SK-N-SH treated with all-trans-retinoic acid at 6 μM for 48 hours (cell line): Measurements from ENCODE around the gene GRM3.

ENCODE experiments used
- ATAC-seq: fragments of 200-7000 bp; cut with Tn5 transposase; 3 replicates; pipeline ENCODE4 v1.9.1; 2020; ENCODE audit warnings: mild to moderate bottlenecking, moderate library complexity
- ARNTL ChIP-seq: fragments of 450-650 bp; formaldehyde crosslinking; IDR thresholded peaks from 2 replicates; pipeline ENCODE4 v1.5.0; 2020; ENCODE audit warnings: low read depth, mild to moderate bottlenecking, moderate library complexity, borderline replicate concordance
- BACH2 ChIP-seq: fragments of 250-450 bp; sonication (Bioruptor Pico); IDR thresholded peaks from 2 replicates; pipeline ENCODE4 v1.9.0; 2021; ENCODE audit warnings: mild to moderate bottlenecking, borderline replicate concordance
- ESRRG ChIP-seq: fragments of 250-450 bp; sonication (Bioruptor Pico); IDR thresholded peaks from 2 replicates; pipeline ENCODE4 v1.6.1; 2021; ENCODE audit warnings: mild to moderate bottlenecking
- GLIS3 ChIP-seq: fragments of 250-450 bp; sonication (Bioruptor Pico); IDR thresholded peaks from 2 replicates; pipeline ENCODE4 v1.5.0; 2020; ENCODE audit warnings: mild to moderate bottlenecking, moderate library complexity
- ISL1 ChIP-seq: fragments of 250-450 bp; sonication (Bioruptor Pico); IDR thresholded peaks from 2 replicates; pipeline ENCODE4 v2.1.2; 2022; ENCODE audit warnings: mild to moderate bottlenecking, moderate library complexity
- OSR1 ChIP-seq: fragments of 250-450 bp; sonication (Bioruptor Pico); IDR thresholded peaks from 2 replicates; pipeline ENCODE4 v1.8.0; 2022; ENCODE audit warnings: moderate library complexity, mild to moderate bottlenecking, inconsistent platforms
- PPARA ChIP-seq: fragments of 250-450 bp; sonication (Bioruptor Pico); IDR thresholded peaks from 2 replicates; pipeline ENCODE4 v1.5.0; 2020; ENCODE audit warnings: mild to moderate bottlenecking, borderline replicate concordance
- RARB ChIP-seq: fragments of 250-450 bp; sonication (Bioruptor Pico); IDR thresholded peaks from 2 replicates; pipeline ENCODE4 v1.8.0; 2021; ENCODE audit warnings: mild to moderate bottlenecking, moderate library complexity
- SNAI2 ChIP-seq: fragments of 250-450 bp; sonication (Bioruptor Pico); IDR thresholded peaks from 2 replicates; pipeline ENCODE4 v1.5.0; 2020; ENCODE audit warnings: mild to moderate bottlenecking, moderate library complexity
- TCF4 ChIP-seq: fragments of 250-450 bp; sonication (Bioruptor Pico); IDR thresholded peaks from 2 replicates; pipeline ENCODE4 v1.8.0; 2021; ENCODE audit warnings: mild to moderate bottlenecking, moderate library complexity, borderline replicate concordance
- TOX ChIP-seq: fragments of 250-450 bp; sonication (Bioruptor Pico); IDR thresholded peaks from 2 replicates; pipeline ENCODE4 v1.8.0; 2021; ENCODE audit warnings: mild to moderate bottlenecking, moderate library complexity, borderline replicate concordance
- TSHZ2 ChIP-seq: fragments of 250-450 bp; sonication (Bioruptor Pico); IDR thresholded peaks from 2 replicates; pipeline ENCODE4 v1.5.0; 2020; ENCODE audit warnings: mild to moderate bottlenecking, moderate library complexity
- ZC3H10 ChIP-seq: fragments of 250-450 bp; sonication (Bioruptor Pico); IDR thresholded peaks from 2 replicates; pipeline ENCODE4 v1.5.1; 2021; ENCODE audit warnings: mild to moderate bottlenecking, moderate library complexity
- ZFP3 ChIP-seq: fragments of 250-450 bp; sonication (Bioruptor Pico); IDR thresholded peaks from 2 replicates; pipeline ENCODE4 v1.5.0; 2020; ENCODE audit warnings: mild to moderate bottlenecking, moderate library complexity
- ZFP30 ChIP-seq: fragments of 450-650 bp; formaldehyde crosslinking; IDR thresholded peaks from 2 replicates; pipeline ENCODE4 v1.5.0; 2022; ENCODE audit warnings: mild to moderate bottlenecking, moderate library complexity
- ZNF565 ChIP-seq: fragments of 450-650 bp; formaldehyde crosslinking; conservative IDR thresholded peaks from 2 replicates; pipeline ENCODE4 v1.5.0; 2020; ENCODE audit warnings: low read depth, mild to moderate bottlenecking, moderate library complexity
- ZNF70 ChIP-seq: fragments of 450-650 bp; formaldehyde crosslinking; IDR thresholded peaks from 2 replicates; pipeline ENCODE4 v1.5.0; 2020; ENCODE audit warnings: mild to moderate bottlenecking, moderate library complexity
- TF ChIP-seq, protein P1 (sequence below): fragments of 250-450 bp; sonication (Bioruptor Pico); IDR thresholded peaks from 2 replicates; pipeline ENCODE4 v1.5.1; 2021; ENCODE audit warnings: mild to moderate bottlenecking, moderate library complexity
- TF ChIP-seq, protein P2 (sequence below): fragments of 250-450 bp; sonication (Bioruptor Pico); IDR thresholded peaks from 2 replicates; pipeline ENCODE4 v1.5.1; 2020; ENCODE audit warnings: low read depth, mild to moderate bottlenecking, moderate library complexity
- TF ChIP-seq, protein P3 (sequence below): fragments of 250-450 bp; sonication (Bioruptor Pico); IDR thresholded peaks from 2 replicates; pipeline ENCODE4 v1.8.0; 2021; ENCODE audit warnings: low read depth, mild to moderate bottlenecking, moderate library complexity, borderline replicate concordance

Gene GRM3

GRCh38 chr7:86667732-86668131 is 24.0 kb downstream of the GRM3 start:
- ATAC-seq, result no peak
- TF ChIP-seq, protein P1, sequence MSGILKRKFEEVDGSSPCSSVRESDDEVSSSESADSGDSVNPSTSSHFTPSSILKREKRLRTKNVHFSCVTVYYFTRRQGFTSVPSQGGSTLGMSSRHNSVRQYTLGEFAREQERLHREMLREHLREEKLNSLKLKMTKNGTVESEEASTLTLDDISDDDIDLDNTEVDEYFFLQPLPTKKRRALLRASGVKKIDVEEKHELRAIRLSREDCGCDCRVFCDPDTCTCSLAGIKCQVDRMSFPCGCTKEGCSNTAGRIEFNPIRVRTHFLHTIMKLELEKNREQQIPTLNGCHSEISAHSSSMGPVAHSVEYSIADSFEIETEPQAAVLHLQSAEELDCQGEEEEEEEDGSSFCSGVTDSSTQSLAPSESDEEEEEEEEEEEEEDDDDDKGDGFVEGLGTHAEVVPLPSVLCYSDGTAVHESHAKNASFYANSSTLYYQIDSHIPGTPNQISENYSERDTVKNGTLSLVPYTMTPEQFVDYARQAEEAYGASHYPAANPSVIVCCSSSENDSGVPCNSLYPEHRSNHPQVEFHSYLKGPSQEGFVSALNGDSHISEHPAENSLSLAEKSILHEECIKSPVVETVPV (CRISPR knock-in tag), result no peak
- no peak for TF ChIP-seq ESRRG (CRISPR knock-in tag)
- TF ChIP-seq ZFP3 (CRISPR knock-in tag), result no peak
- TF ChIP-seq, protein P2, sequence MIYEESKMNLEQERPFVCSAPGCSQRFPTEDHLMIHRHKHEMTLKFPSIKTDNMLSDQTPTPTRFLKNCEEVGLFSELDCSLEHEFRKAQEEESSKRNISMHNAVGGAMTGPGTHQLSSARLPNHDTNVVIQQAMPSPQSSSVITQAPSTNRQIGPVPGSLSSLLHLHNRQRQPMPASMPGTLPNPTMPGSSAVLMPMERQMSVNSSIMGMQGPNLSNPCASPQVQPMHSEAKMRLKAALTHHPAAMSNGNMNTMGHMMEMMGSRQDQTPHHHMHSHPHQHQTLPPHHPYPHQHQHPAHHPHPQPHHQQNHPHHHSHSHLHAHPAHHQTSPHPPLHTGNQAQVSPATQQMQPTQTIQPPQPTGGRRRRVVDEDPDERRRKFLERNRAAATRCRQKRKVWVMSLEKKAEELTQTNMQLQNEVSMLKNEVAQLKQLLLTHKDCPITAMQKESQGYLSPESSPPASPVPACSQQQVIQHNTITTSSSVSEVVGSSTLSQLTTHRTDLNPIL (CRISPR knock-in tag), result no peak
- no peak for TF ChIP-seq ARNTL (CRISPR knock-in tag)
- no peak for TF ChIP-seq ZC3H10 (CRISPR knock-in tag)
- TF ChIP-seq RARB (CRISPR knock-in tag), result no peak
- TF ChIP-seq ISL1 (CRISPR knock-in tag), result no peak
- no peak for TF ChIP-seq TSHZ2 (CRISPR knock-in tag)
- no peak for TF ChIP-seq TCF4 (CRISPR knock-in tag)
- no peak for TF ChIP-seq BACH2
- TF ChIP-seq, protein P3, sequence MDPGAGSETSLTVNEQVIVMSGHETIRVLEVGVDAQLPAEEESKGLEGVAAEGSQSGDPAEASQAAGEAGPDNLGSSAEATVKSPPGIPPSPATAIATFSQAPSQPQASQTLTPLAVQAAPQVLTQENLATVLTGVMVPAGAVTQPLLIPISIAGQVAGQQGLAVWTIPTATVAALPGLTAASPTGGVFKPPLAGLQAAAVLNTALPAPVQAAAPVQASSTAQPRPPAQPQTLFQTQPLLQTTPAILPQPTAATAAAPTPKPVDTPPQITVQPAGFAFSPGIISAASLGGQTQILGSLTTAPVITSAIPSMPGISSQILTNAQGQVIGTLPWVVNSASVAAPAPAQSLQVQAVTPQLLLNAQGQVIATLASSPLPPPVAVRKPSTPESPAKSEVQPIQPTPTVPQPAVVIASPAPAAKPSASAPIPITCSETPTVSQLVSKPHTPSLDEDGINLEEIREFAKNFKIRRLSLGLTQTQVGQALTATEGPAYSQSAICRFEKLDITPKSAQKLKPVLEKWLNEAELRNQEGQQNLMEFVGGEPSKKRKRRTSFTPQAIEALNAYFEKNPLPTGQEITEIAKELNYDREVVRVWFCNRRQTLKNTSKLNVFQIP (CRISPR knock-in tag), result no peak
- TF ChIP-seq OSR1 (CRISPR knock-in tag), result no peak
- no peak for TF ChIP-seq ZNF565 (CRISPR knock-in tag)
- TF ChIP-seq SNAI2 (CRISPR knock-in tag), result no peak
- TF ChIP-seq ZFP30 (CRISPR knock-in tag), result no peak
- TF ChIP-seq GLIS3 (CRISPR knock-in tag), result no peak
- TF ChIP-seq ZNF70 (CRISPR knock-in tag), result no peak

DNA sequence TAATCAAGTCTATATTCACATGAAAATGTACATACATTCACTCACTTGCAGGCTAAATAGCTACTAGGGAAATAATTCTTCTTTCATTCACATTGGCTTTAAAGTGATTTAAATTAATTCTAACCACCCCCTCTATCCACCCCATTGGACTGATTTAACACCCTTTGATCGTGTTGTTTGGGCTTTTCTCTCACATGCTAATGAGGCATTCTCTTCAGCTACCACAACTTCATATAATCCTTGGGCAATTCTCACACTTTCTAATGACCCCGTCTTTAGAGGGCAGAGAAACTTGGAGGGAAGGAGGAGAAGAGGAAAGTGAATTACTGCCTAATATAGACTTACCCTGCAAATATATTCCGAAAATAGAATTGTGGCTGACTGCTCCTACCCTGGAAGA is 24.6 kb downstream of the GRM3 start:
- no peak for ATAC-seq
- TF ChIP-seq TSHZ2 (CRISPR knock-in tag) (no peak), TCF4 (CRISPR knock-in tag) (no peak), ZC3H10 (CRISPR knock-in tag) (no peak), ISL1 (CRISPR knock-in tag) (no peak), TOX (CRISPR knock-in tag) (no peak), BACH2 (no peak), ESRRG (CRISPR knock-in tag) (no peak), ARNTL (CRISPR knock-in tag) (no peak), ZFP30 (CRISPR knock-in tag) (no peak), RARB (CRISPR knock-in tag) (no peak), ZNF565 (CRISPR knock-in tag) (no peak), OSR1 (CRISPR knock-in tag) (no peak), ZFP3 (CRISPR knock-in tag) (no peak), PPARA (CRISPR knock-in tag) (no peak), GLIS3 (CRISPR knock-in tag) (no peak)
- TF ChIP-seq, protein P1 (CRISPR knock-in tag), result no peak
- TF ChIP-seq, protein P3 (CRISPR knock-in tag), result no peak
- TF ChIP-seq, protein P2 (CRISPR knock-in tag), result no peak
